Activated T-cell treated with anti-CD3 and anti-CD28 coated beads, Interleukin-2, amount 50 U/mL, for 24 hours (primary cell): ENCODE measurements around the gene BTBD9.
"Not testable (repeated sequence)": the region's sequence is repeated elsewhere in the genome, so short reads cannot be mapped to it uniquely, and the experiment has no call there.

Experiments
- DNase-seq: peaks from one replicate; pipeline ENCODE4 v3.0.0-alpha.2; 2020
- H3K27ac Mint-ChIP-seq: 2 replicates; pipeline ENCODE4 v1.8.0; 2020; ENCODE audit warnings: mild to moderate bottlenecking, mixed read lengths
- H3K27me3 Mint-ChIP-seq: 2 replicates; pipeline ENCODE4 v1.8.0; 2020; ENCODE audit warnings: mixed read lengths
- H3K36me3 Mint-ChIP-seq: 2 replicates; pipeline ENCODE4 v1.8.0; 2020; ENCODE audit warnings: low read depth, mixed read lengths
- H3K4me1 Mint-ChIP-seq: 2 replicates; pipeline ENCODE4 v1.8.0; 2020; ENCODE audit warnings: low read depth, mixed read lengths
- H3K4me3 Mint-ChIP-seq: 2 replicates; pipeline ENCODE4 v1.8.0; 2020; ENCODE audit warnings: mild to moderate bottlenecking, moderate library complexity, mixed read lengths
- H3K9me3 Mint-ChIP-seq: 2 replicates; pipeline ENCODE4 v1.8.0; 2020; ENCODE audit warnings: mixed read lengths

The BTBD9 gene

GRCh38 chr6:38634518-38634917 lies 5.2 kb downstream of the BTBD9 start:
- H3K9me3 Mint-ChIP-seq = no peaks in the 10 kb centered on the region
- no peaks in the 10 kb centered on the region for H3K36me3 Mint-ChIP-seq
- no peak for DNase-seq
- no peaks in the 10 kb centered on the region for H3K27me3 Mint-ChIP-seq
- no peak overlapping the region for H3K27ac Mint-ChIP-seq
- H3K4me1 Mint-ChIP-seq = peaks cover 56% of the 10 kb centered on the region
- H3K4me3 Mint-ChIP-seq = no peak overlapping the region

- no peaks in the 10 kb centered on the region for H3K9me3 Mint-ChIP-seq
- peaks cover 46% of the 10 kb centered on the region for H3K4me1 Mint-ChIP-seq
- no peaks in the 10 kb centered on the region for H3K36me3 Mint-ChIP-seq
- H3K27ac Mint-ChIP-seq = no peak overlapping the region
- no peak for DNase-seq
- H3K27me3 Mint-ChIP-seq = no peaks in the 10 kb centered on the region
- H3K4me3 Mint-ChIP-seq = no peak overlapping the region
These were observed 7.2 kb downstream of the BTBD9 start for GRCh38 chr6:38632490-38632889.

GRCh38 chr6:38631186-38631783 lies 8.4 kb downstream of the BTBD9 start:
- peaks cover 39% of the 10 kb centered on the region for H3K4me1 Mint-ChIP-seq
- no peaks in the 10 kb centered on the region for H3K27me3 Mint-ChIP-seq
- H3K27ac Mint-ChIP-seq = no peak overlapping the region

GRCh38 chr6:38625217-38625616 lies 14.5 kb downstream of the BTBD9 start:
- Mint-ChIP-seq H3K27ac (no peak overlapping the region), H3K4me3 (no peak overlapping the region), H3K27me3 (no peaks in the 10 kb centered on the region), H3K36me3 (no peaks in the 10 kb centered on the region), H3K9me3 (no peaks in the 10 kb centered on the region), H3K4me1 (peaks cover 24% of the 10 kb centered on the region)
- DNase-seq = no peak

More at GRCh38 chr6:38631186-38631783, 8.4 kb downstream of the BTBD9 start:
- Mint-ChIP-seq H3K4me3 (no peak overlapping the region), H3K36me3 (no peaks in the 10 kb centered on the region), H3K9me3 (no peaks in the 10 kb centered on the region)
- DNase-seq = no peak

GRCh38 chr6:38619342-38619741 lies 20.4 kb downstream of the BTBD9 start:
- not testable (repeated sequence) for H3K4me1 Mint-ChIP-seq, H3K27ac Mint-ChIP-seq, DNase-seq, H3K36me3 Mint-ChIP-seq, H3K4me3 Mint-ChIP-seq, H3K9me3 Mint-ChIP-seq, H3K27me3 Mint-ChIP-seq

GRCh38 chr6:38618301-38618700 lies 21.4 kb downstream of the BTBD9 start:
- H3K4me1 Mint-ChIP-seq, H3K36me3 Mint-ChIP-seq, H3K9me3 Mint-ChIP-seq, H3K4me3 Mint-ChIP-seq, H3K27me3 Mint-ChIP-seq, H3K27ac Mint-ChIP-seq, DNase-seq: not testable (repeated sequence)

GRCh38 chr6:38617856-38618255 lies 21.9 kb downstream of the BTBD9 start:
- Mint-ChIP-seq H3K36me3 (no peaks in the 10 kb centered on the region), H3K27ac (no peak overlapping the region), H3K9me3 (no peaks in the 10 kb centered on the region), H3K4me3 (no peak overlapping the region), H3K27me3 (no peaks in the 10 kb centered on the region), H3K4me1 (peaks cover 5% of the 10 kb centered on the region)
- no peak for DNase-seq

- Mint-ChIP-seq H3K9me3 (no peaks in the 10 kb centered on the region), H3K27ac (no peak overlapping the region), H3K27me3 (no peaks in the 10 kb centered on the region), H3K4me3 (no peak overlapping the region), H3K4me1 (peaks cover 14% of the 10 kb centered on the region), H3K36me3 (no peaks in the 10 kb centered on the region)
- DNase-seq = no peak
These were observed 27.4 kb downstream of the BTBD9 start for GRCh38 chr6:38612143-38612965.

- H3K27me3 Mint-ChIP-seq = no peaks in the 10 kb centered on the region
- H3K27ac Mint-ChIP-seq = no peak overlapping the region
- peaks cover 9% of the 10 kb centered on the region for H3K36me3 Mint-ChIP-seq
- no peak for DNase-seq
- no peak overlapping the region for H3K4me3 Mint-ChIP-seq
- H3K4me1 Mint-ChIP-seq = peaks cover 14% of the 10 kb centered on the region
- H3K9me3 Mint-ChIP-seq = no peaks in the 10 kb centered on the region
These were observed 29.6 kb downstream of the BTBD9 start for GRCh38 chr6:38610050-38610625.

DNA sequence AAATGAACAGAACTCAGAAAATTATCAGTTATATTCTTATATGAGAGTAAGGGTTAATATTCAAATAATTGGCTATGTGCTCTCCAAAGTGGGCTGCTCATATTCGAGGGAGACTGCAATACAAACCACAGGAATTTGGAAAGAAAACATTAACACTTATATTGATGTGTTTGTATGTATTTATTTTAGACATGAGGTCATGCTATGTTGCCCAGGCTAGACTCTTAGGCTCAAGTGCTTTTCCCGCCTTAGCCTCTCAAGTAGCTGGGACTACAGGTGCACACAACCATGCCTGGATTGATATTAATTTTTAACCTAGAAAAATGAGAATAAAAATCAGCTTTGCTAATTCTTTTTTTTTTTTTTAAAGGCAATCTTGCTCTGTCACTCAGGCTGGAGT lies 35.0 kb downstream of the BTBD9 start:
- Mint-ChIP-seq H3K27ac (no peak overlapping the region), H3K27me3 (no peaks in the 10 kb centered on the region), H3K4me1 (peaks cover 12% of the 10 kb centered on the region), H3K36me3 (peaks cover 9% of the 10 kb centered on the region), H3K4me3 (no peak overlapping the region), H3K9me3 (no peaks in the 10 kb centered on the region)
- no peak for DNase-seq

- peaks cover 13% of the 10 kb centered on the region for H3K4me1 Mint-ChIP-seq
- no peak overlapping the region for H3K4me3 Mint-ChIP-seq
- H3K27ac Mint-ChIP-seq = no peak overlapping the region
- no peaks in the 10 kb centered on the region for H3K9me3 Mint-ChIP-seq
- peaks cover 9% of the 10 kb centered on the region for H3K36me3 Mint-ChIP-seq
- H3K27me3 Mint-ChIP-seq = no peaks in the 10 kb centered on the region
- DNase-seq = no peak
These were observed 35.8 kb downstream of the BTBD9 start for GRCh38 chr6:38603966-38604365.

DNA sequence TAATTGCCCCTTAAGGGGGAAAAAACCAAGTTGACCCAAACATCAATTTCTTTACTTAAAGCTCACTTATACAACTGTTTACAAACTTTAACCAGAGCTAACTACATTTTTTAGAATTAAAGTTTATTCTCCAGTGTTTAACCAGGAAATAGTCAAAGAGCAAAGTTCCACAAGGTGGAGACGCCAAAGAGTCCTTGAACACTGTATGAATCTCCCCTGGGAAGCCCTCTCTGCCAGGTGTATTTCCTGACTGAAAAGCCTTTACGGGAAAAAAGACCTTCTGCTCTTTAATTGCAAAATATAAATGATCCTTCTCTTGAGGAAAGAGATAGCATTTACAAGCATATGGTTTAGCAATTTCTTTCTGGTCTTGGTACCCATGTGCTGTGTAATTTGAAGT lies 36.2 kb downstream of the BTBD9 start:
- Mint-ChIP-seq H3K36me3 (peaks cover 10% of the 10 kb centered on the region), H3K4me3 (no peak overlapping the region), H3K4me1 (peaks cover 11% of the 10 kb centered on the region), H3K9me3 (no peaks in the 10 kb centered on the region), H3K27me3 (no peaks in the 10 kb centered on the region), H3K27ac (no peak overlapping the region)
- no peak for DNase-seq

GRCh38 chr6:38599966-38600550 lies 39.7 kb downstream of the BTBD9 start:
- H3K4me3 Mint-ChIP-seq = no peak overlapping the region
- peaks cover 28% of the 10 kb centered on the region for H3K36me3 Mint-ChIP-seq
- no peaks in the 10 kb centered on the region for H3K27me3 Mint-ChIP-seq
- no peak overlapping the region for H3K27ac Mint-ChIP-seq
- H3K9me3 Mint-ChIP-seq = no peaks in the 10 kb centered on the region
- peaks cover 11% of the 10 kb centered on the region for H3K4me1 Mint-ChIP-seq
- no peak for DNase-seq

GRCh38 chr6:38599261-38599660 lies 40.5 kb downstream of the BTBD9 start:
- Mint-ChIP-seq H3K4me1 (peaks cover 14% of the 10 kb centered on the region), H3K4me3 (no peak overlapping the region), H3K36me3 (peaks cover 36% of the 10 kb centered on the region), H3K27me3 (no peaks in the 10 kb centered on the region), H3K9me3 (no peaks in the 10 kb centered on the region), H3K27ac (no peak overlapping the region)
- DNase-seq = no peak
